GM12864 (cell line): ENCODE results near the gene FAM222B.

Experiments used
- DNase-seq: peaks from one replicate; pipeline ENCODE4 v3.0.0-alpha.2; 2011; ENCODE audit warnings: low read depth
- H3K4me3 ChIP-seq: 2 replicates; pipeline ENCODE4 v1.5.1; 2011; ENCODE audit warnings: mild to moderate bottlenecking, low read depth, low read length, control low read depth
- CTCF ChIP-seq: IDR thresholded peaks from 2 replicates; pipeline ENCODE4 v1.5.1; 2011; ENCODE audit warnings: low read depth, mild to moderate bottlenecking, moderate library complexity, low read length, control low read depth, inconsistent platforms; ENCODE audit errors: missing control alignments

Gene FAM222B

GRCh38 chr17:28747801-28748750, 94.5 kb downstream of the FAM222B start:
- TF ChIP-seq CTCF, result no peak
- no peak for DNase-seq
- H3K4me3 ChIP-seq, result no peak overlapping the region

DNA sequence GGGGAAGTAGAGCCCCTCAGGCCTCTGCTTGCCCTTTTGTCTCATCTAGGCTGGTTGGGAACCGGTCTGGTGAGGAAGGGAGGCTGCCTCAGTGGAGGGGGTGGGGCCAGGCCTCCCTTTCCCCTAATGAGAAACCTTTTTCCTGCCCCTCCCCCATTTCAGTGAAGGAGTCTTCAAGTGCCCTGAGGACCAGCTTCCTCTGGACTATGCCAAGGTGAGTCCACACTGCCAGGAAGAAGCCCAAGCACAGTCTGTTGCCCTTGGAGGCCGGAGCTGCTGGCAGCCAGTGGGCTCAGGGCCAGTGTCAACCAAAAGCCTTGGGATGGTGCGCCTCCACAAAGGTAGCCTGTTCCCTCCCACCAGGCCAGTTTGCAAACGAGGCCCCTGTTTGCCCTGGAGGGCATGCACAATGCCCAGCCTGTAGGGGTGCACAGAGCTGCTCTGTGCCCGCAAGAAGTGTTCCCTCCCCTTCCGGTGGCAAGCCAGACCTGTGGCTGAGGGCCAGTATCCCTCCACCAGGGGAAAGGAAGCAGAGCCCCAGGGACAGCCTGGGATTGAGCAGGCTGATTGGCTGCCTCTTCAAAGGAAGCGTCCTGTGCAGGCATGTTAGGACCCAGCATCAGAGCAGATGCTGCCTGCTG, 95.4 kb downstream of the FAM222B start:
- peak overlapping the region; percentile 89 for H3K4me3 ChIP-seq
- no peak for DNase-seq
- no peak for TF ChIP-seq CTCF

- no peak for TF ChIP-seq CTCF
- peak overlapping the region; percentile 89 for H3K4me3 ChIP-seq
- no peak for DNase-seq
Measured at GRCh38 chr17:28746611-28747050, 96.0 kb downstream of the FAM222B start.

GRCh38 chr17:28745786-28746411, 96.7 kb downstream of the FAM222B start:
- no peak for DNase-seq
- TF ChIP-seq CTCF, result no peak
- peak overlapping the region; percentile 89 for H3K4me3 ChIP-seq

- H3K4me3 ChIP-seq, result peak overlapping the region; percentile 89
- TF ChIP-seq CTCF, result no peak
- DNase-seq, result no peak
Measured at GRCh38 chr17:28744972-28745785, 97.4 kb downstream of the FAM222B start.
